Activated gamma-delta T cell treated with anti-CD3 and anti-CD28 coated beads, Interleukin-2, amount 50 U/mL, for 16 hours (primary cell): Measurements from ENCODE around the gene SYCE3.
"Not testable (repeated sequence)": the region's sequence is repeated elsewhere in the genome, so short reads cannot be mapped to it uniquely, and the experiment has no call there.

Experiments
- DNase-seq: peaks from one replicate; pipeline ENCODE4 v3.0.0-alpha.2; 2020; ENCODE audit warnings: low read depth

SYCE3 gene

GRCh38 chr22:50530580-50530876 lies 32.2 kb downstream of the SYCE3 start:
- no peak for DNase-seq

GRCh38 chr22:50529897-50530579 lies 32.7 kb downstream of the SYCE3 start, which contains the start of gene TYMP:
Gene TYMP (minus strand): TSS chr22:50530012. CDS start chr22:50529709, 303 bp downstream.
- DNase-seq, result no peak

GRCh38 chr22:50529416-50529896 lies 33.3 kb downstream of the SYCE3 start:
- DNase-seq, result no peak

- DNase-seq, result no peak
These were observed 33.9 kb downstream of the SYCE3 start for GRCh38 chr22:50528682-50529415.

GRCh38 chr22:50527921-50528681 lies 34.6 kb downstream of the SYCE3 start:
- no peak for DNase-seq

- no peak for DNase-seq
These were observed 35.6 kb downstream of the SYCE3 start for GRCh38 chr22:50526834-50527801.

GRCh38 chr22:50526108-50526833 lies 36.4 kb downstream of the SYCE3 start:
- DNase-seq, result peak; percentile 65

- DNase-seq, result no peak
These were observed 36.9 kb downstream of the SYCE3 start for GRCh38 chr22:50525858-50526107.

GRCh38 chr22:50525104-50525857 lies 37.4 kb downstream of the SYCE3 start, which contains the start of gene SCO2:
Gene SCO2 (minus strand): TSS chr22:50525598. CDS start chr22:50524411, 1,187 bp downstream.
- peak; percentile 97 for DNase-seq

- no peak for DNase-seq
These were observed 38.0 kb downstream of the SYCE3 start for GRCh38 chr22:50524676-50525103.

GRCh38 chr22:50523806-50524675 lies 38.7 kb downstream of the SYCE3 start:
- no peak for DNase-seq

GRCh38 chr22:50523458-50523805 lies 39.3 kb downstream of the SYCE3 start:
- no peak for DNase-seq

GRCh38 chr22:50522806-50523438 lies 39.8 kb downstream of the SYCE3 start:
- DNase-seq, result no peak

- DNase-seq, result no peak
These were observed 40.4 kb downstream of the SYCE3 start for GRCh38 chr22:50522208-50522805.

- no peak for DNase-seq
These were observed 41.0 kb downstream of the SYCE3 start for GRCh38 chr22:50521710-50522109.

GRCh38 chr22:50520826-50521453 lies 41.8 kb downstream of the SYCE3 start:
- DNase-seq, result no peak

GRCh38 chr22:50520184-50520583 lies 42.5 kb downstream of the SYCE3 start:
- not testable (repeated sequence) for DNase-seq

- no peak for DNase-seq
These were observed 43.6 kb downstream of the SYCE3 start for GRCh38 chr22:50519151-50519550.
